HepG2 (cell line): Measurements from ENCODE around the gene ADAM15. TPM values are rescaled to one million over a fixed set of nuclear protein-coding genes. Genes with fewer than 3 reads are reported as not detected.
A peak's percentile ranks its signal among the peaks of the same experiment; 100 is the strongest.

Experiments
- CAMTA2 ChIP-seq: sonication (generic); formaldehyde crosslinking; IDR thresholded peaks from 2 replicates; pipeline ENCODE4 v1.4.0; 2020; ENCODE audit warnings: mild to moderate bottlenecking, missing genetic modification reagents, borderline replicate concordance
- CEBPG ChIP-seq: IDR thresholded peaks from 2 replicates; pipeline ENCODE4 v1.6.1; 2016
- HMGA1 ChIP-seq: sonication (generic); formaldehyde crosslinking; conservative IDR thresholded peaks from 2 replicates; pipeline ENCODE4 v1.4.0; 2020; ENCODE audit warnings: missing genetic modification reagents
- KDM4B ChIP-seq: sonication (generic); formaldehyde crosslinking; IDR thresholded peaks from 2 replicates; pipeline ENCODE4 v1.4.0; 2020; ENCODE audit warnings: missing genetic modification reagents
- KMT2B ChIP-seq: IDR thresholded peaks from 2 replicates; pipeline ENCODE4 v1.6.1; 2016; ENCODE audit warnings: missing genetic modification reagents, missing compliant biosample characterization
- NFE2 ChIP-seq: sonication (generic); formaldehyde crosslinking; IDR thresholded peaks from 2 replicates; pipeline ENCODE4 v1.4.0; 2020; ENCODE audit warnings: missing genetic modification reagents
- PTBP1 ChIP-seq: fragments of 200-400 bp; formaldehyde crosslinking; IDR thresholded peaks from 2 replicates; pipeline ENCODE4 v1.6.1; 2018; ENCODE audit warnings: low read length, low read depth; ENCODE audit not compliant: poor library complexity, severe bottlenecking
- SAFB2 ChIP-seq: sonication (generic); formaldehyde crosslinking; IDR thresholded peaks from 2 replicates; pipeline ENCODE4 v1.5.1; 2020; ENCODE audit warnings: missing genetic modification reagents, low read depth, mild to moderate bottlenecking, borderline replicate concordance
- TAF15 ChIP-seq: fragments of 200-400 bp; formaldehyde crosslinking; IDR thresholded peaks from one replicate; pipeline ENCODE4 v1.6.1; 2018; ENCODE audit warnings: mild to moderate bottlenecking, low read depth, low read length; ENCODE audit not compliant: poor library complexity, severe bottlenecking
- ZFP41 ChIP-seq: sonication (generic); formaldehyde crosslinking; IDR thresholded peaks from 2 replicates; pipeline ENCODE4 v1.4.0; 2020; ENCODE audit warnings: mild to moderate bottlenecking, missing genetic modification reagents, borderline replicate concordance
- ZIK1 ChIP-seq: sonication (generic); formaldehyde crosslinking; IDR thresholded peaks from 2 replicates; pipeline ENCODE4 v1.5.0; 2020; ENCODE audit warnings: mild to moderate bottlenecking, low read depth, missing genetic modification reagents, borderline replicate concordance
- ZNF160 ChIP-seq: sonication (generic); formaldehyde crosslinking; IDR thresholded peaks from 2 replicates; pipeline ENCODE4 v1.8.0; 2022; ENCODE audit warnings: mild to moderate bottlenecking, inconsistent platforms, missing genetic modification reagents
- ZNF205 ChIP-seq: IDR thresholded peaks from 2 replicates; pipeline ENCODE4 v1.6.1; 2018; ENCODE audit warnings: missing biosample characterization, missing genetic modification reagents
- ZNF432 ChIP-seq: sonication (generic); formaldehyde crosslinking; IDR thresholded peaks from 2 replicates; pipeline ENCODE4 v1.5.0; 2020; ENCODE audit warnings: missing genetic modification reagents, mild to moderate bottlenecking, borderline replicate concordance
- ZNF709 ChIP-seq: sonication (generic); formaldehyde crosslinking; IDR thresholded peaks from 2 replicates; pipeline ENCODE4 v1.5.0; 2020; ENCODE audit warnings: mild to moderate bottlenecking, missing genetic modification reagents
- ZNF746 ChIP-seq: sonication (generic); formaldehyde crosslinking; IDR thresholded peaks from 2 replicates; pipeline ENCODE4 v1.8.0; 2022; ENCODE audit warnings: mild to moderate bottlenecking, missing genetic modification reagents
- ZNF761 ChIP-seq: sonication (generic); formaldehyde crosslinking; conservative IDR thresholded peaks from 2 replicates; pipeline ENCODE4 v1.4.0; 2020; ENCODE audit warnings: mild to moderate bottlenecking, missing genetic modification reagents
- ZNF790 ChIP-seq: sonication (generic); formaldehyde crosslinking; IDR thresholded peaks from 2 replicates; pipeline ENCODE4 v1.8.0; 2022; ENCODE audit warnings: missing genetic modification reagents, mild to moderate bottlenecking, borderline replicate concordance
- polyA plus RNA-seq, 8 experiments: library from polyadenylated mRNA; depleted of rRNA in 3 of 8; stranded (reverse) in 7 of 8; unstranded in 1 of 8; fragments of >200 nt; fragmentation: Illumina TruSeq in 4 of 8; extraction: Trizol in 4 of 8; gene quantifications; 2 replicates each; pipeline versions ENCODE4 v1.2.1 to v1.2.3, GENCODE V29; 2011 to 2016; ENCODE audit warnings: low read depth in 4 of 8, missing spikeins in 1 of 8, mixed read lengths in 1 of 8; ENCODE audit not compliant: insufficient read depth in 1 of 8
- total RNA-seq, 5 experiments: library from RNA; depleted of rRNA; stranded (reverse); fragments of >200 nt; fragmentation: Illumina TruSeq; extraction: Trizol; gene quantifications; 2 replicates each; pipeline ENCODE4 v1.2.3, GENCODE V29; 2016; ENCODE audit warnings: low read depth in 1 of 5
- TF ChIP-seq, protein P1 (sequence below): sonication (generic); formaldehyde crosslinking; IDR thresholded peaks from 2 replicates; pipeline ENCODE4 v1.9.0; 2021; ENCODE audit warnings: mild to moderate bottlenecking, missing genetic modification reagents
- TF ChIP-seq, protein P2 (sequence below): sonication (generic); formaldehyde crosslinking; IDR thresholded peaks from 2 replicates; pipeline ENCODE4 v1.4.0; 2020; ENCODE audit warnings: missing genetic modification reagents
- TF ChIP-seq, protein P3 (sequence below): sonication (generic); formaldehyde crosslinking; conservative IDR thresholded peaks from 2 replicates; pipeline ENCODE4 v1.4.0; 2020; ENCODE audit warnings: missing genetic modification reagents

Gene ADAM15
- total and polyA plus RNA-seq, 2 of the 13 experiments (the other 11 are each of a cell fraction or from before 2014, with no cell fraction given): 17.9 to 25.6 TPM

DNA sequence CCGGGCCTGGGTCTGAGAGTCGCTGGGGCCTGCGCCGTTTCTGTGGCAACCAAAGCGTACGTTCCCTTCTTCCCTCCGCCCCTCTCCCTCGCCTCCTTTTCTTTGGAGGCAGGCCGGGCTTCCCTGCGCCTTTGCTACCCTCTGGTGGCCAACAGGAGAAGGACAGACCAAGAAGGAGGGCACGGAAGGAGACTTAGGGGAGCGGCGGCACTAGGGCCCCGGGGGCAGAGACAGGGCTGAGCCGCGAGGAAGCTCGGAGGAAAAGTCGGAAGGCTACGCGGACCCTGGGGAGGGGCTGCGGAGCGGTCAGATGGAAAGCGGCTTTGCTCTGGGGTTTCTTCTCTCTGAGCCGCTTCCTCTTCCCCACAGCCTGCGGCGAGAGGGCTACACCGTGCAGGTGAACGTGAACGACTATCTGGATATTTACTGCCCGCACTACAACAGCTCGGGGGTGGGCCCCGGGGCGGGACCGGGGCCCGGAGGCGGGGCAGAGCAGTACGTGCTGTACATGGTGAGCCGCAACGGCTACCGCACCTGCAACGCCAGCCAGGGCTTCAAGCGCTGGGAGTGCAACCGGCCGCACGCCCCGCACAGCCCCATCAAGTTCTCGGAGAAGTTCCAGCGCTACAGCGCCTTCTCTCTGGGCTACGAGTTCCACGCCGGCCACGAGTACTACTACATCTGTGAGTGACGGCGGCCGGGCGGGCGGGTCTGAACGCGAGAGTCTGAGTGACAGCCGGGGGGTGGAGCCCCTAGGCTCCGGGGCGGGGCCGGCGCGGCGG is 33.8 kb downstream of the ADAM15 start (continued):
- TF ChIP-seq, protein P1, sequence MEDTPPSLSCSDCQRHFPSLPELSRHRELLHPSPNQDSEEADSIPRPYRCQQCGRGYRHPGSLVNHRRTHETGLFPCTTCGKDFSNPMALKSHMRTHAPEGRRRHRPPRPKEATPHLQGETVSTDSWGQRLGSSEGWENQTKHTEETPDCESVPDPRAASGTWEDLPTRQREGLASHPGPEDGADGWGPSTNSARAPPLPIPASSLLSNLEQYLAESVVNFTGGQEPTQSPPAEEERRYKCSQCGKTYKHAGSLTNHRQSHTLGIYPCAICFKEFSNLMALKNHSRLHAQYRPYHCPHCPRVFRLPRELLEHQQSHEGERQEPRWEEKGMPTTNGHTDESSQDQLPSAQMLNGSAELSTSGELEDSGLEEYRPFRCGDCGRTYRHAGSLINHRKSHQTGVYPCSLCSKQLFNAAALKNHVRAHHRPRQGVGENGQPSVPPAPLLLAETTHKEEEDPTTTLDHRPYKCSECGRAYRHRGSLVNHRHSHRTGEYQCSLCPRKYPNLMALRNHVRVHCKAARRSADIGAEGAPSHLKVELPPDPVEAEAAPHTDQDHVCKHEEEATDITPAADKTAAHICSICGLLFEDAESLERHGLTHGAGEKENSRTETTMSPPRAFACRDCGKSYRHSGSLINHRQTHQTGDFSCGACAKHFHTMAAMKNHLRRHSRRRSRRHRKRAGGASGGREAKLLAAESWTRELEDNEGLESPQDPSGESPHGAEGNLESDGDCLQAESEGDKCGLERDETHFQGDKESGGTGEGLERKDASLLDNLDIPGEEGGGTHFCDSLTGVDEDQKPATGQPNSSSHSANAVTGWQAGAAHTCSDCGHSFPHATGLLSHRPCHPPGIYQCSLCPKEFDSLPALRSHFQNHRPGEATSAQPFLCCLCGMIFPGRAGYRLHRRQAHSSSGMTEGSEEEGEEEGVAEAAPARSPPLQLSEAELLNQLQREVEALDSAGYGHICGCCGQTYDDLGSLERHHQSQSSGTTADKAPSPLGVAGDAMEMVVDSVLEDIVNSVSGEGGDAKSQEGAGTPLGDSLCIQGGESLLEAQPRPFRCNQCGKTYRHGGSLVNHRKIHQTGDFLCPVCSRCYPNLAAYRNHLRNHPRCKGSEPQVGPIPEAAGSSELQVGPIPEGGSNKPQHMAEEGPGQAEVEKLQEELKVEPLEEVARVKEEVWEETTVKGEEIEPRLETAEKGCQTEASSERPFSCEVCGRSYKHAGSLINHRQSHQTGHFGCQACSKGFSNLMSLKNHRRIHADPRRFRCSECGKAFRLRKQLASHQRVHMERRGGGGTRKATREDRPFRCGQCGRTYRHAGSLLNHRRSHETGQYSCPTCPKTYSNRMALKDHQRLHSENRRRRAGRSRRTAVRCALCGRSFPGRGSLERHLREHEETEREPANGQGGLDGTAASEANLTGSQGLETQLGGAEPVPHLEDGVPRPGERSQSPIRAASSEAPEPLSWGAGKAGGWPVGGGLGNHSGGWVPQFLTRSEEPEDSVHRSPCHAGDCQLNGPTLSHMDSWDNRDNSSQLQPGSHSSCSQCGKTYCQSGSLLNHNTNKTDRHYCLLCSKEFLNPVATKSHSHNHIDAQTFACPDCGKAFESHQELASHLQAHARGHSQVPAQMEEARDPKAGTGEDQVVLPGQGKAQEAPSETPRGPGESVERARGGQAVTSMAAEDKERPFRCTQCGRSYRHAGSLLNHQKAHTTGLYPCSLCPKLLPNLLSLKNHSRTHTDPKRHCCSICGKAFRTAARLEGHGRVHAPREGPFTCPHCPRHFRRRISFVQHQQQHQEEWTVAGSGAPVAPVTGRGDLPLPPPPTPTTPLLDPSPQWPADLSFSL: no peak
- TF ChIP-seq, protein P2, sequence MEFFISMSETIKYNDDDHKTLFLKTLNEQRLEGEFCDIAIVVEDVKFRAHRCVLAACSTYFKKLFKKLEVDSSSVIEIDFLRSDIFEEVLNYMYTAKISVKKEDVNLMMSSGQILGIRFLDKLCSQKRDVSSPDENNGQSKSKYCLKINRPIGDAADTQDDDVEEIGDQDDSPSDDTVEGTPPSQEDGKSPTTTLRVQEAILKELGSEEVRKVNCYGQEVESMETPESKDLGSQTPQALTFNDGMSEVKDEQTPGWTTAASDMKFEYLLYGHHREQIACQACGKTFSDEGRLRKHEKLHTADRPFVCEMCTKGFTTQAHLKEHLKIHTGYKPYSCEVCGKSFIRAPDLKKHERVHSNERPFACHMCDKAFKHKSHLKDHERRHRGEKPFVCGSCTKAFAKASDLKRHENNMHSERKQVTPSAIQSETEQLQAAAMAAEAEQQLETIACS (CRISPR knock-in tag): peak; percentile 56
- TF ChIP-seq PTBP1: peak; percentile 77
- peak; percentile 91 for TF ChIP-seq ZNF205 (CRISPR knock-in tag)
- peak; percentile 39 for TF ChIP-seq TAF15
- TF ChIP-seq CAMTA2 (CRISPR knock-in tag): peak; percentile 56; the same call in 1 of the 2 replicates
- TF ChIP-seq ZNF790 (CRISPR knock-in tag): peak; percentile 63; the same call in 1 of the 2 replicates
- no peak; the same call in 1 of the 2 replicates for TF ChIP-seq SAFB2 (CRISPR knock-in tag)
- TF ChIP-seq ZNF761 (CRISPR knock-in tag): no peak; the same call in 1 of the 2 replicates
- 0 out of 2 replicates have a peak, but pooled peaks have one; percentile 9 for TF ChIP-seq CEBPG (CRISPR knock-in tag)
- no peak for TF ChIP-seq ZNF160 (CRISPR knock-in tag)
- TF ChIP-seq ZIK1 (CRISPR knock-in tag): peak; percentile 84; the same call in 1 of the 2 replicates
- TF ChIP-seq KDM4B (CRISPR knock-in tag): no peak
- no peak for TF ChIP-seq NFE2 (CRISPR knock-in tag)
- peak; percentile 73; the same call in 1 of the 2 replicates for TF ChIP-seq KMT2B
- TF ChIP-seq HMGA1 (CRISPR knock-in tag): no peak
- TF ChIP-seq ZNF432 (CRISPR knock-in tag): no peak
- no peak for TF ChIP-seq ZNF709 (CRISPR knock-in tag)
- peak; percentile 27 for TF ChIP-seq ZNF746 (CRISPR knock-in tag)
- TF ChIP-seq, protein P3, sequence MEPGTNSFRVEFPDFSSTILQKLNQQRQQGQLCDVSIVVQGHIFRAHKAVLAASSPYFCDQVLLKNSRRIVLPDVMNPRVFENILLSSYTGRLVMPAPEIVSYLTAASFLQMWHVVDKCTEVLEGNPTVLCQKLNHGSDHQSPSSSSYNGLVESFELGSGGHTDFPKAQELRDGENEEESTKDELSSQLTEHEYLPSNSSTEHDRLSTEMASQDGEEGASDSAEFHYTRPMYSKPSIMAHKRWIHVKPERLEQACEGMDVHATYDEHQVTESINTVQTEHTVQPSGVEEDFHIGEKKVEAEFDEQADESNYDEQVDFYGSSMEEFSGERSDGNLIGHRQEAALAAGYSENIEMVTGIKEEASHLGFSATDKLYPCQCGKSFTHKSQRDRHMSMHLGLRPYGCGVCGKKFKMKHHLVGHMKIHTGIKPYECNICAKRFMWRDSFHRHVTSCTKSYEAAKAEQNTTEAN (CRISPR knock-in tag): no peak
- no peak for TF ChIP-seq ZFP41 (CRISPR knock-in tag)
